ENCODE measurements around the gene SAMD10. TPM values are rescaled to one million over a fixed set of nuclear protein-coding genes. Genes with fewer than 3 reads are reported as not detected.

Gene SAMD10
- total and polyA plus RNA-seq, 2 donors (not counting 1 experiment from before 2014, with no cell fraction given): 0.37 to 0.99 TPM

DNA sequence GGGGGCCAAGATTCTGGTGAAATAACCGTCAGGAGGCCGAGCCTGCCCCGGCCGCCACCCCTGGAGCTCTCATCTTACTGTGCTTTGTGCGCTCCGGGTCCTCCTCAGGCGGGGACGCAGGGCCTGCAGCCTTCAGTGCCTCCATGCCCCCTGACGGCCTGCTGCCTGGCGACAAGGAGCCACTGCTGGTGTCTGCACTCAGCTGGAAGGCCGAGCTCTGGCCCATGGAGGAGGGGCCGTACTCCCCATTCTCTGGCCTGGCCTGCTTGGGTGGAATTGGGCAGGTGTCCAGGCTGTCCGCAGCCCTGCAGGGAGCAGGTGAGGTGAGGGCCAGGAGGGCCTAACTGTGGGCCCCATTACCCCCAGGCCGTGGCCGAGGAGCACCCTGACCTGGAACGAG, 15.0 kb downstream of the SAMD10 start:
- H3K27me3 ChIP-seq (ENCODE audit: control insufficient read depth, insufficient read depth, low read length): no peaks in the 10 kb centered on the region
- H2AFZ ChIP-seq (ENCODE audit: low read length): no peak overlapping the region
- H3K27ac ChIP-seq (ENCODE audit: insufficient read depth, low read length): no peak overlapping the region
- H3K79me2 ChIP-seq (ENCODE audit: control insufficient read depth, insufficient read depth, low read length): peaks cover 10% of the 10 kb centered on the region
- no peak for TF ChIP-seq EZH2 (IDR thresholded peaks at IDR 0.05; ENCODE audit: low read length, missing control alignments)
- TF ChIP-seq, protein P1, sequence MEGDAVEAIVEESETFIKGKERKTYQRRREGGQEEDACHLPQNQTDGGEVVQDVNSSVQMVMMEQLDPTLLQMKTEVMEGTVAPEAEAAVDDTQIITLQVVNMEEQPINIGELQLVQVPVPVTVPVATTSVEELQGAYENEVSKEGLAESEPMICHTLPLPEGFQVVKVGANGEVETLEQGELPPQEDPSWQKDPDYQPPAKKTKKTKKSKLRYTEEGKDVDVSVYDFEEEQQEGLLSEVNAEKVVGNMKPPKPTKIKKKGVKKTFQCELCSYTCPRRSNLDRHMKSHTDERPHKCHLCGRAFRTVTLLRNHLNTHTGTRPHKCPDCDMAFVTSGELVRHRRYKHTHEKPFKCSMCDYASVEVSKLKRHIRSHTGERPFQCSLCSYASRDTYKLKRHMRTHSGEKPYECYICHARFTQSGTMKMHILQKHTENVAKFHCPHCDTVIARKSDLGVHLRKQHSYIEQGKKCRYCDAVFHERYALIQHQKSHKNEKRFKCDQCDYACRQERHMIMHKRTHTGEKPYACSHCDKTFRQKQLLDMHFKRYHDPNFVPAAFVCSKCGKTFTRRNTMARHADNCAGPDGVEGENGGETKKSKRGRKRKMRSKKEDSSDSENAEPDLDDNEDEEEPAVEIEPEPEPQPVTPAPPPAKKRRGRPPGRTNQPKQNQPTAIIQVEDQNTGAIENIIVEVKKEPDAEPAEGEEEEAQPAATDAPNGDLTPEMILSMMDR (conservative IDR thresholded peaks at IDR 0.05 in 1 of 2, IDR thresholded peaks at IDR 0.05 in 1 of 2; ENCODE audit: low read depth in 1 of 2, low read length in 2 of 2): no peak
- peaks cover 5% of the 10 kb centered on the region for H3K4me1 ChIP-seq (ENCODE audit: control insufficient read depth, extremely low read depth, insufficient read depth, low read length)
- no peak overlapping the region for H3K9ac ChIP-seq (ENCODE audit: insufficient read depth, low read length)
- DNase-seq (ENCODE audit: low read depth in 2 of 2): no peak
- H4K20me1 ChIP-seq (ENCODE audit: control insufficient read depth, extremely low read depth, insufficient read depth, low read length): no peaks in the 10 kb centered on the region
- H3K36me3 ChIP-seq (ENCODE audit: control insufficient read depth, insufficient read depth, low read length): peaks cover 40% of the 10 kb centered on the region
- no peak overlapping the region for H3K4me3 ChIP-seq (replicated peaks in 1 of 4; ENCODE audit: control extremely low read depth in 1 of 4, insufficient read depth in 1 of 4, low read depth in 3 of 4, low read length in 4 of 4)
- no peak overlapping the region for H3K4me2 ChIP-seq (ENCODE audit: extremely low read depth, insufficient read depth, low read length)
- no peaks in the 10 kb centered on the region for H3K9me3 ChIP-seq (ENCODE audit: control insufficient read depth, insufficient read depth, low read depth, low read length)

DNA sequence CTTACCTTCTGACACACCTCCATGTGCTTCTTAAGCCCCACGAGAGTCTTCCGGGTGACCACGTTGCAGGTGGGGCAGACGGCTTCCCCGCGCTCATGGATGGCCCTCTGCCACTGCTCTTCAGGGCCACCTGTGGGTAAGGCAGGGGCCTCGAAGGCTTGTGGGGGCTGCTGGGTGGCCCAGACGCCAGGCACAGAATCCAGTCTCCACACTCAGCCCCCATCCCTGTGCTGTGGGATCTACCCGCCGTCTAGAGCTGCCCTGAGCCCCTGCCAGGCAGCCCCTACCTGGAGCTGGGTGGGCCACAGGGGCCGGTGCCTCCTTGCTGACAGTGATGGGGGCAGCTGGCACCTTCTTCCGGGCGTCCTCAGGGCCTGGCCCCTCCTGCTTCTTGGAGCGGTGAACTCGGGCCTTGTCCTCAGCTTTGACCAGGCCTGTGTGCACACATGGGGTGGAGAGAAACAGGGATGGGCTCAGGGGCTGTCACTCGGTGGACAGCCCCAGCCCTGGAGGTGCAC, 15.6 kb downstream of the SAMD10 start:
- H4K20me1 ChIP-seq (ENCODE audit: control insufficient read depth, extremely low read depth, insufficient read depth, low read length): no peaks in the 10 kb centered on the region
- H3K4me1 ChIP-seq (ENCODE audit: control insufficient read depth, extremely low read depth, insufficient read depth, low read length): peaks cover 4% of the 10 kb centered on the region
- no peak overlapping the region for H2AFZ ChIP-seq (ENCODE audit: low read length)
- no peaks in the 10 kb centered on the region for H3K9me3 ChIP-seq (ENCODE audit: control insufficient read depth, insufficient read depth, low read depth, low read length)
- H3K9ac ChIP-seq (ENCODE audit: insufficient read depth, low read length): no peak overlapping the region
- DNase-seq (ENCODE audit: low read depth in 2 of 2): no peak
- peaks cover 43% of the 10 kb centered on the region for H3K36me3 ChIP-seq (ENCODE audit: control insufficient read depth, insufficient read depth, low read length)
- H3K4me3 ChIP-seq (replicated peaks in 1 of 4; ENCODE audit: control extremely low read depth in 1 of 4, insufficient read depth in 1 of 4, low read depth in 3 of 4, low read length in 4 of 4): no peak overlapping the region
- no peak overlapping the region for H3K4me2 ChIP-seq (ENCODE audit: extremely low read depth, insufficient read depth, low read length)
- H3K79me2 ChIP-seq (ENCODE audit: control insufficient read depth, insufficient read depth, low read length): peaks cover 6% of the 10 kb centered on the region
- no peak overlapping the region for H3K27ac ChIP-seq (ENCODE audit: insufficient read depth, low read length)
- TF ChIP-seq EZH2 (IDR thresholded peaks at IDR 0.05; ENCODE audit: low read length, missing control alignments): no peak
- TF ChIP-seq, protein P1 (conservative IDR thresholded peaks at IDR 0.05 in 1 of 2, IDR thresholded peaks at IDR 0.05 in 1 of 2; ENCODE audit: low read depth in 1 of 2, low read length in 2 of 2): no peak
- no peaks in the 10 kb centered on the region for H3K27me3 ChIP-seq (ENCODE audit: control insufficient read depth, insufficient read depth, low read length)

DNA sequence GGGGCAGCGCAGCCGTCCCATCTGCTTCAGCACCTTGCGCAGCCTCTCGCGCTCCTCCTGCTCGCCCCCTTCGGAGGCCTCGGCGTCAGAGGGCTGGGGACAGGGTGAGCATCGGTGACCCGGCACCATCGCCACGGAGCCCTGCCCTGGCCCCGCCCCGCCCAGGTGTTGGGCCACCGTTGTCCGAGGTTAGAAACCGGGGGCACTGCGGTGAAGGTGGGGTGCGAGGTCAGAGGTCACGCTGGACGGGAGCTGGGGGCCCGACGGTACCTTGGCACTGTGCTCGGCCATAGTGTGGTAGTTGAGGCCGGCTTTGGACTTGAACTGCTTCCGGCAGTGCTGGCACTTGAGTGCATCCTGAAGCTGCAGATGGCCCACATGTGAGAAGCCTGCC, 16.1 kb downstream of the SAMD10 start:
- Histone ChIP-seq H2AFZ (ENCODE audit: low read length) (no peak overlapping the region), H4K20me1 (ENCODE audit: control insufficient read depth, extremely low read depth, insufficient read depth, low read length) (no peaks in the 10 kb centered on the region), H3K36me3 (ENCODE audit: control insufficient read depth, insufficient read depth, low read length) (peaks cover 43% of the 10 kb centered on the region), H3K27me3 (ENCODE audit: control insufficient read depth, insufficient read depth, low read length) (no peaks in the 10 kb centered on the region), H3K4me1 (ENCODE audit: control insufficient read depth, extremely low read depth, insufficient read depth, low read length) (no peaks in the 10 kb centered on the region), H3K4me3 (replicated peaks in 1 of 4; ENCODE audit: control extremely low read depth in 1 of 4, insufficient read depth in 1 of 4, low read depth in 3 of 4, low read length in 4 of 4) (no peak overlapping the region), H3K27ac (ENCODE audit: insufficient read depth, low read length) (no peak overlapping the region), H3K9me3 (ENCODE audit: control insufficient read depth, insufficient read depth, low read depth, low read length) (no peaks in the 10 kb centered on the region), H3K9ac (ENCODE audit: insufficient read depth, low read length) (no peak overlapping the region), H3K4me2 (ENCODE audit: extremely low read depth, insufficient read depth, low read length) (no peak overlapping the region), H3K79me2 (ENCODE audit: control insufficient read depth, insufficient read depth, low read length) (peaks cover 2% of the 10 kb centered on the region)
- TF ChIP-seq, protein P1 (conservative IDR thresholded peaks at IDR 0.05 in 1 of 2, IDR thresholded peaks at IDR 0.05 in 1 of 2; ENCODE audit: low read depth in 1 of 2, low read length in 2 of 2): no peak
- no peak for TF ChIP-seq EZH2 (IDR thresholded peaks at IDR 0.05; ENCODE audit: low read length, missing control alignments)
- DNase-seq (ENCODE audit: low read depth in 2 of 2): no peak

Measured in fibroblast of lung (primary cell).